ENCODE data around the gene OR7G2.

- no peak for TF ChIP-seq REST (IDR thresholded peaks at IDR 0.05; ENCODE audit: insufficient read depth in 1 of 2, low read depth in 2 of 2, low read length in 2 of 2)
- no peak for TF ChIP-seq SIN3A (IDR thresholded peaks at IDR 0.05; ENCODE audit: borderline replicate concordance, insufficient read depth, low read length)
- TF ChIP-seq POLR2AphosphoS5 (IDR thresholded peaks at IDR 0.05; ENCODE audit: low read depth, low read length), result no peak
Measured at GRCh38 chr19:9107375-9107774, at the start of gene OR7G2.
